Prostate gland (tissue), 2 donors: ENCODE data around the gene IL17RC.

Source experiments
- CTCF ChIP-seq, 4 experiments: fragments of 200-600 bp in 2 of 4; fragments of 450-650 bp in 2 of 4; sonication (generic) in 2 of 4; IDR thresholded peaks; 1 replicate in 3 of 4; 2 replicates in 1 of 4; pipeline ENCODE4 v1.5.1; 2016 to 2019; ENCODE audit warnings: antibody characterized with exemption in 4 of 4, mild to moderate bottlenecking in 2 of 4, moderate library complexity in 2 of 4
- POLR2A ChIP-seq: fragments of 450-650 bp; IDR thresholded peaks from one replicate; pipeline ENCODE4 v1.6.1; 2016; ENCODE audit warnings: antibody characterized with exemption, mild to moderate bottlenecking
- POLR2AphosphoS5 ChIP-seq: sonication (generic); formaldehyde crosslinking; IDR thresholded peaks from one replicate; pipeline ENCODE4 v1.6.1; 2017; ENCODE audit warnings: antibody characterized with exemption

GRCh38 chr3:9944271-9944670 lies 27.4 kb downstream of the IL17RC start:
- no peak for TF ChIP-seq CTCF (IDR thresholded peaks at IDR 0.05)
- TF ChIP-seq POLR2A: no peak
- no peak for TF ChIP-seq POLR2AphosphoS5
